Panc1 (cell line): ENCODE measurements around the gene UMAD1. TPM values are rescaled to one million over a fixed set of nuclear protein-coding genes. Genes with fewer than 3 reads are reported as not detected.

Source experiments
- ATAC-seq: fragments of 200-7000 bp; cut with Tn5 transposase; 2 replicates; pipeline ENCODE4 v1.9.1; 2020; ENCODE audit warnings: mild to moderate bottlenecking, moderate library complexity
- BruUV-seq: library from RNA; stranded (reverse); fragments of 400-500 nt; replicated peaks from 2 replicates; lab custom pipeline; 2021; lab: Mats Ljungman, UMichigan
- CTCF ChIA-PET: fragments of 300-600 bp; sonication (Branson Sonifier 250); formaldehyde crosslinking; loops from one replicate; lab custom pipeline; 2022; ENCODE audit warnings: antibody characterized with exemption; lab: Charles Lee
- POLR2A ChIA-PET: fragments of 300-600 bp; sonication (Branson Sonifier 250); formaldehyde crosslinking; loops from one replicate; lab custom pipeline; 2022; ENCODE audit warnings: antibody characterized with exemption; lab: Charles Lee
- DNase-seq: peaks from one replicate; pipeline ENCODE4 v3.0.0-alpha.2; 2010; ENCODE audit warnings: low read depth, low spot score
- H3K27ac ChIP-seq: 2 replicates; pipeline ENCODE4 v1.5.1; 2011; ENCODE audit warnings: mild to moderate bottlenecking, low read length, inconsistent platforms
- H3K27me3 ChIP-seq: fragments of 200-500 bp; sonication (Bioruptor generic); 2 replicates; pipeline ENCODE4 v1.6.0; 2014; ENCODE audit warnings: low read length, inconsistent platforms; ENCODE audit not compliant: control insufficient read depth, insufficient read depth
- H3K36me3 ChIP-seq: fragments of 200-500 bp; sonication (Bioruptor generic); 2 replicates; pipeline ENCODE4 v1.5.1; 2014; ENCODE audit warnings: inconsistent platforms, mild to moderate bottlenecking, low read length, moderate library complexity; ENCODE audit not compliant: control insufficient read depth, insufficient read depth
- H3K4me1 ChIP-seq: 2 replicates; pipeline ENCODE4 v1.5.1; 2011; ENCODE audit warnings: inconsistent platforms, mild to moderate bottlenecking, low read length, moderate library complexity; ENCODE audit not compliant: control insufficient read depth, insufficient read depth
- H3K4me3 ChIP-seq, 2 experiments: 2 replicates each; pipeline ENCODE4 v1.5.1; 2011 to 2012; ENCODE audit warnings: low read depth in 2 of 2, low read length in 2 of 2, mild to moderate bottlenecking in 2 of 2, inconsistent platforms in 1 of 2, moderate library complexity in 1 of 2
- H3K9me3 ChIP-seq: fragments of 200-500 bp; sonication (Bioruptor generic); 2 replicates; pipeline ENCODE4 v1.5.1; 2014; ENCODE audit warnings: low read depth, mild to moderate bottlenecking, inconsistent platforms, low read length, moderate library complexity; ENCODE audit not compliant: control insufficient read depth, insufficient read depth
- POLR2AphosphoS5 ChIP-seq: IDR thresholded peaks from 2 replicates; pipeline ENCODE4 v1.6.1; 2012; ENCODE audit warnings: mild to moderate bottlenecking, low read depth, low read length, moderate library complexity
- SIN3A ChIP-seq: IDR thresholded peaks from 2 replicates; pipeline ENCODE4 v1.6.1; 2012; ENCODE audit warnings: low read depth, mild to moderate bottlenecking, low read length, moderate library complexity, borderline replicate concordance; ENCODE audit not compliant: insufficient read depth
- TCF7L2 ChIP-seq: IDR thresholded peaks from 2 replicates; pipeline ENCODE4 v1.6.1; 2011; ENCODE audit warnings: mild to moderate bottlenecking, low read depth, low read length, inconsistent platforms
- in situ Hi-C: cut with HindIII; loops from 2 replicates; pipeline ENCODE4 v1.10.0; 2016; ENCODE audit warnings: low sequenced_read_pairs, low pct_unique_long_range_greater_than_20kb
- intact Hi-C: fragments of 100-400 bp; cut with micrococcal nuclease; formaldehyde crosslinking; loops from one replicate; pipeline ENCODE4 v1.10.0; 2022; ENCODE audit not compliant: unreplicated experiment
- total RNA-seq: library from RNA; stranded (reverse); gene quantifications from one replicate; pipeline ENCODE4 v1.2.1, GENCODE V29; 2021; ENCODE audit not compliant: unreplicated experiment
- TF ChIP-seq, protein P1 (sequence below): fragments of 450-650 bp; IDR thresholded peaks from 2 replicates; pipeline ENCODE4 v1.5.1; 2017; ENCODE audit warnings: mild to moderate bottlenecking
- TF ChIP-seq, protein P2 (sequence below), 2 experiments: IDR thresholded peaks; 2 replicates each; pipeline ENCODE4 v1.6.1; 2011 to 2012; ENCODE audit warnings: low read depth in 2 of 2, control low read depth in 1 of 2, low read length in 1 of 2, mild to moderate bottlenecking in 1 of 2, moderate library complexity in 1 of 2; ENCODE audit not compliant: insufficient read depth in 1 of 2

The UMAD1 gene
- total RNA-seq, 1 experiment from 2014 or later: 19.9 TPM

DNA sequence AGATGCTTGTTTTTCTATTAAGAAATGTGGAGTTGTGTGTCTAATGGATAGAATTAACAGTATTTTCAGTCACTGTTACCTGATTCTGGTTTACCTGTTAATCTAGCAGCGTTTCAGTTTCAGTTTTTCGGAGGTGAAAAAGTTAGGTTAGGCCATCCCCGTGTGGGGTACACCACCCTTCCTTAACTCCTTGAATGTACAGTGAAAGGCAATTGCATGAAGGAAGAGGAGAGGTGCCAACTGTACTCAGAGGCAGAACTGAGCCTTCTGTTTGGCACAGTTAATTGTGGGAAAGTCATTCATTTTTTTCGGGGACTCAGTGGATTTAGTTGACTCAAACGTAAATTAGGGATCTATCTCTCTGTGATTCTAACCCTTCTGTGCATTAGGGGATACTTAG is 42.3 kb downstream of the UMAD1 start:
- Histone ChIP-seq H3K9me3 (no peaks in the 10 kb centered on the region), H3K27ac (peak overlapping the region; percentile 12; the same call in 1 of the 2 replicates), H3K4me3 (no peak overlapping the region), H3K36me3 (no peaks in the 10 kb centered on the region), H3K4me1 (peaks cover 14% of the 10 kb centered on the region), H3K27me3 (no peaks in the 10 kb centered on the region)
- DNase-seq (no peak), ATAC-seq (no peak)
- TSS peak; percentile 15 for BruUV-seq
- intact Hi-C loops (loop anchor here (5.0 to 10.0 kb wide), 3 partner anchors 79 to 534 kb away; no protein-coding TSS in a partner anchor), in situ Hi-C loops (no loop called here)
- TF ChIP-seq POLR2AphosphoS5 (no peak), SIN3A (no peak), TCF7L2 (no peak)
- TF ChIP-seq, protein P1, sequence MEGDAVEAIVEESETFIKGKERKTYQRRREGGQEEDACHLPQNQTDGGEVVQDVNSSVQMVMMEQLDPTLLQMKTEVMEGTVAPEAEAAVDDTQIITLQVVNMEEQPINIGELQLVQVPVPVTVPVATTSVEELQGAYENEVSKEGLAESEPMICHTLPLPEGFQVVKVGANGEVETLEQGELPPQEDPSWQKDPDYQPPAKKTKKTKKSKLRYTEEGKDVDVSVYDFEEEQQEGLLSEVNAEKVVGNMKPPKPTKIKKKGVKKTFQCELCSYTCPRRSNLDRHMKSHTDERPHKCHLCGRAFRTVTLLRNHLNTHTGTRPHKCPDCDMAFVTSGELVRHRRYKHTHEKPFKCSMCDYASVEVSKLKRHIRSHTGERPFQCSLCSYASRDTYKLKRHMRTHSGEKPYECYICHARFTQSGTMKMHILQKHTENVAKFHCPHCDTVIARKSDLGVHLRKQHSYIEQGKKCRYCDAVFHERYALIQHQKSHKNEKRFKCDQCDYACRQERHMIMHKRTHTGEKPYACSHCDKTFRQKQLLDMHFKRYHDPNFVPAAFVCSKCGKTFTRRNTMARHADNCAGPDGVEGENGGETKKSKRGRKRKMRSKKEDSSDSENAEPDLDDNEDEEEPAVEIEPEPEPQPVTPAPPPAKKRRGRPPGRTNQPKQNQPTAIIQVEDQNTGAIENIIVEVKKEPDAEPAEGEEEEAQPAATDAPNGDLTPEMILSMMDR: no peak
- TF ChIP-seq, protein P2, sequence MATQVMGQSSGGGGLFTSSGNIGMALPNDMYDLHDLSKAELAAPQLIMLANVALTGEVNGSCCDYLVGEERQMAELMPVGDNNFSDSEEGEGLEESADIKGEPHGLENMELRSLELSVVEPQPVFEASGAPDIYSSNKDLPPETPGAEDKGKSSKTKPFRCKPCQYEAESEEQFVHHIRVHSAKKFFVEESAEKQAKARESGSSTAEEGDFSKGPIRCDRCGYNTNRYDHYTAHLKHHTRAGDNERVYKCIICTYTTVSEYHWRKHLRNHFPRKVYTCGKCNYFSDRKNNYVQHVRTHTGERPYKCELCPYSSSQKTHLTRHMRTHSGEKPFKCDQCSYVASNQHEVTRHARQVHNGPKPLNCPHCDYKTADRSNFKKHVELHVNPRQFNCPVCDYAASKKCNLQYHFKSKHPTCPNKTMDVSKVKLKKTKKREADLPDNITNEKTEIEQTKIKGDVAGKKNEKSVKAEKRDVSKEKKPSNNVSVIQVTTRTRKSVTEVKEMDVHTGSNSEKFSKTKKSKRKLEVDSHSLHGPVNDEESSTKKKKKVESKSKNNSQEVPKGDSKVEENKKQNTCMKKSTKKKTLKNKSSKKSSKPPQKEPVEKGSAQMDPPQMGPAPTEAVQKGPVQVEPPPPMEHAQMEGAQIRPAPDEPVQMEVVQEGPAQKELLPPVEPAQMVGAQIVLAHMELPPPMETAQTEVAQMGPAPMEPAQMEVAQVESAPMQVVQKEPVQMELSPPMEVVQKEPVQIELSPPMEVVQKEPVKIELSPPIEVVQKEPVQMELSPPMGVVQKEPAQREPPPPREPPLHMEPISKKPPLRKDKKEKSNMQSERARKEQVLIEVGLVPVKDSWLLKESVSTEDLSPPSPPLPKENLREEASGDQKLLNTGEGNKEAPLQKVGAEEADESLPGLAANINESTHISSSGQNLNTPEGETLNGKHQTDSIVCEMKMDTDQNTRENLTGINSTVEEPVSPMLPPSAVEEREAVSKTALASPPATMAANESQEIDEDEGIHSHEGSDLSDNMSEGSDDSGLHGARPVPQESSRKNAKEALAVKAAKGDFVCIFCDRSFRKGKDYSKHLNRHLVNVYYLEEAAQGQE (IDR thresholded peaks at IDR 0.05; ENCODE audit: insufficient read depth in 1 of 2, low read depth in 2 of 2, low read length in 1 of 2): no peak
- POLR2A ChIA-PET: no interaction called here
- CTCF ChIA-PET: no interaction called here

DNA sequence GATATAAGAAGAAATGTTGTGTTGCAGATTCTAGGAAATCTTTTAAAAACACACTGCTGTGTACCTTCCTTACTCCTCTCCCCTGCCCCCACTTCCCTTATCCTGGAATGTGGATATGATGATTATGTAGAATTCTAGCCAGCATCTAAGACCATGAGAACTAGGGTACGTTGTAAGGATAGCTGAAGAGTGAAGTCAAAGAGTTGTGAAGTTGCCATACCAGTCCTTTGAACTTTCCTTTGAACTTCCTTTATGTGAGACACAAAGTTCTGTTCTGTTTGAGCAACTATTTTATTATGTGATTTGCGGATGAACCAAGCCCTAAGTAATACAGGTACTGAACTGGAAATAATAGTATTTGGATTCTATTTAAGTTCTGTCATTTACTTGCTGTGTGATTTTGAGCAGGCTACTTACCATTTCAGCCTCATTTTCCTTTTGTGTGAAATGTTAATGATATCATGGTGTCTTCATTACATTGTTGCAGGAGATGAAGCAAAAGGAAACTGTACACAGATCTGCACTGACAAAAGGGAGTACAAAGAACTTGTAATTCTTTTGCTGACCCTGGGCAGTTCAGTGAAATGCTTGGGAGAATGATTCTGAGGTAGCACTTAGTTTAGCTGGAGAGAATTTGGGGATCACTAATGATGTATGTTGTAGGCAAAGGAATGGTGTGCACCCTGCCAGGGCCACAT is 46.4 kb downstream of the UMAD1 start:
- 0 out of 2 replicates have a peak, but pooled peaks have one; percentile 43 for TF ChIP-seq TCF7L2
- TF ChIP-seq, protein P1: no peak
- no peak for DNase-seq
- intact Hi-C loops: loop anchor here (10.0 kb wide), 1 partner anchor 288 kb away; no protein-coding TSS in a partner anchor
- in situ Hi-C loops: no loop called here
- no peaks in the 10 kb centered on the region for H3K36me3 ChIP-seq
- peaks cover 7% of the 10 kb centered on the region for H3K4me1 ChIP-seq
- H3K27me3 ChIP-seq: no peaks in the 10 kb centered on the region
- BruUV-seq: no TSS peak
- ChIA-PET CTCF (no interaction called here), POLR2A (no interaction called here)
- no peaks in the 10 kb centered on the region for H3K9me3 ChIP-seq
- peak overlapping the region; percentile 18; the same call in 1 of the 2 replicates for H3K27ac ChIP-seq
- H3K4me3 ChIP-seq: no peak overlapping the region
- ATAC-seq: no peak
